WTC11 (cell line): ENCODE data around the gene WDR83.

Experiments used
- ATF2 ChIP-seq: sonication (generic); formaldehyde crosslinking; IDR thresholded peaks from 2 replicates; pipeline ENCODE4 v1.8.1; 2022; ENCODE audit warnings: low read depth, missing genetic modification reagents, borderline replicate concordance
- CTCF ChIP-seq: fragments of 200-600 bp; IDR thresholded peaks from 2 replicates; pipeline ENCODE4 v1.8.0; 2022; ENCODE audit warnings: antibody characterized with exemption
- E2F4 ChIP-seq: sonication (generic); formaldehyde crosslinking; IDR thresholded peaks from 2 replicates; pipeline ENCODE4 v1.8.1; 2022; ENCODE audit warnings: low read depth, mild to moderate bottlenecking, moderate library complexity, missing genetic modification reagents, borderline replicate concordance
- GRHL2 ChIP-seq: fragments of 250-450 bp; sonication (Bioruptor Pico); IDR thresholded peaks from 2 replicates; pipeline ENCODE4 v1.8.0; 2022; ENCODE audit warnings: mild to moderate bottlenecking, moderate library complexity; ENCODE audit not compliant: insufficient replicate concordance, severe bottlenecking
- JUN ChIP-seq: sonication (generic); formaldehyde crosslinking; IDR thresholded peaks from 2 replicates; pipeline ENCODE4 v1.8.0; 2023; ENCODE audit warnings: mild to moderate bottlenecking, missing genetic modification reagents
- USF1 ChIP-seq: sonication (generic); formaldehyde crosslinking; IDR thresholded peaks from 2 replicates; pipeline ENCODE4 v1.8.0; 2022; ENCODE audit warnings: mild to moderate bottlenecking, missing genetic modification reagents
- USF2 ChIP-seq: sonication (generic); formaldehyde crosslinking; IDR thresholded peaks from 2 replicates; pipeline ENCODE4 v1.8.1; 2023; ENCODE audit warnings: mild to moderate bottlenecking, missing genetic modification reagents, moderate library complexity
- ZNF232 ChIP-seq: sonication (generic); formaldehyde crosslinking; IDR thresholded peaks from 2 replicates; pipeline ENCODE4 v1.8.0; 2022; ENCODE audit warnings: mild to moderate bottlenecking, missing genetic modification reagents
- ZNF532 ChIP-seq: fragments of 250-450 bp; sonication (Bioruptor Pico); IDR thresholded peaks from 2 replicates; pipeline ENCODE4 v1.9.0; 2021; ENCODE audit warnings: mild to moderate bottlenecking, borderline replicate concordance

- TF ChIP-seq CTCF, result no peak
- no peak for TF ChIP-seq USF1 (CRISPR knock-in tag)
- no peak for TF ChIP-seq JUN (CRISPR knock-in tag)
- TF ChIP-seq GRHL2 (CRISPR knock-in tag), result no peak
- TF ChIP-seq ZNF232 (CRISPR knock-in tag), result no peak
- no peak for TF ChIP-seq ATF2 (CRISPR knock-in tag)
- TF ChIP-seq USF2 (CRISPR knock-in tag), result no peak
- TF ChIP-seq ZNF532 (CRISPR knock-in tag), result no peak
- no peak for TF ChIP-seq E2F4 (CRISPR knock-in tag)
These were observed 27.9 kb upstream of the WDR83 start for GRCh38 chr19:12638611-12639182.
